Glutamatergic neuron (in vitro differentiated cells): Measurements from ENCODE around the gene FYCO1. TPM values are rescaled to one million over a fixed set of nuclear protein-coding genes. Genes with fewer than 3 reads are reported as not detected.

Experiments used
- DNase-seq: peaks from one replicate; pipeline ENCODE4 v3.0.0; 2022
- H3K27ac Mint-ChIP-seq: one replicate; pipeline ENCODE4 v1.8.0; 2020; ENCODE audit warnings: mild to moderate bottlenecking, mixed read lengths, inconsistent platforms; ENCODE audit not compliant: unreplicated experiment
- H3K27me3 Mint-ChIP-seq: one replicate; pipeline ENCODE4 v1.8.0; 2020; ENCODE audit warnings: mild to moderate bottlenecking, moderate library complexity, mixed read lengths, inconsistent platforms; ENCODE audit not compliant: unreplicated experiment
- H3K36me3 Mint-ChIP-seq: one replicate; pipeline ENCODE4 v1.8.0; 2020; ENCODE audit warnings: mild to moderate bottlenecking, mixed read lengths, inconsistent platforms; ENCODE audit not compliant: unreplicated experiment
- H3K4me1 Mint-ChIP-seq: one replicate; pipeline ENCODE4 v1.8.0; 2020; ENCODE audit warnings: mild to moderate bottlenecking, low read depth, mixed read lengths, inconsistent platforms; ENCODE audit not compliant: unreplicated experiment
- H3K4me3 Mint-ChIP-seq: one replicate; pipeline ENCODE4 v1.8.0; 2020; ENCODE audit warnings: mild to moderate bottlenecking, mixed read lengths, inconsistent platforms; ENCODE audit not compliant: unreplicated experiment
- H3K9me3 Mint-ChIP-seq: one replicate; pipeline ENCODE4 v1.8.0; 2020; ENCODE audit warnings: mild to moderate bottlenecking, moderate library complexity, mixed read lengths, inconsistent platforms; ENCODE audit not compliant: unreplicated experiment
- total RNA-seq: library from RNA; stranded (reverse); fragmentation: NEBNext Ultra II Directional; extraction: Animal tissue kit (Norgen Biotek cat#: 25700); gene quantifications from one replicate; pipeline ENCODE4 v1.2.1, GENCODE V29; 2021; ENCODE audit not compliant: unreplicated experiment
- TF ChIP-seq, protein P1 (sequence below): fragments of 200-600 bp; sonication (generic); IDR thresholded peaks from one replicate; pipeline ENCODE4 v1.5.0; 2021; ENCODE audit not compliant: partially characterized antibody, unreplicated experiment

FYCO1 gene
- total RNA-seq, 1 donor from 2014 or later, result 3.8 TPM

DNA sequence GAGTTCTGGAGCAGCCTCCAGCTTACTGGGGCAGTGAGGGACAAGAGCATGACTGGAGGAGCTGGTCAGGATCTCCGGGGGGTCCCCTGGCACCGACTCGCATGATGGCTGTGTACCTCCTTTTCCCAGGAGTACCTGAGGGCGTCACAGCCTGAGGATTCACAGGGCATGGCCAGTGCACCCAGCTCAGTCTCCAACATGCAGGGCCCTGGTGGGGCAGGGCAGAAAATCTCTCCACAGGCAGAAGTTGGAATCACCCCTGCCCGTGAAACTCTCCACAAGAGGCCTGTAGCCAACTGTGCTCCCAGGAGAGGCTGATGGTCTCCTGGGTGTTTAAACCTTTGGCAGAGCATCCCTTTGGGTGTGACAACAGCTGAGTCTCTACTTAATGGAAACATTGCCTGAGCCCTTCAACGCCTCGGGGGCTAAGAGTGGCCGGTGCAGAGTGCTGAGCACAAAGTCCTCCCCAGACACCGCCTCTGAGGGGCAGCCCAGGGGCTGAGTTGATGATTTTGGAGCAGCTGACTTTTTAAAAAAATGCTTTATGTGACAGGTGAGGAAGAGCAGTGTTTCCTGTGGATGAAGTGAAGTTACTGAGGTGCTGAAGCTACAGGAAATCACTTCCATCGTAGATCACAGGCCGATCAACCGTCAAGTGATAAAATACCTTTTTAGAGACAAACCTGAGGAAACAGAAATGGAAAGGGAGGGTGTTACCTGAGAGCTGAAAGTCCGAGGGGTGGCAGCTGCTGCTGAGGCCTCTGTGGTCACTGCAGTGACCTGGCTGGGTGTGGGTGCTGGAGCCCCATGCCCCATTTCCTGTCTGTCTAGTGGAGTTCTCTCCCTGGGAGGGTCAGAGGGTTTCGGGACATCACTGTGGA, 74.2 kb downstream of the FYCO1 start:
- no peak overlapping the region for H3K4me3 Mint-ChIP-seq
- H3K27me3 Mint-ChIP-seq, result peaks cover 3% of the 10 kb centered on the region
- H3K27ac Mint-ChIP-seq, result no peak overlapping the region
- peaks cover 5% of the 10 kb centered on the region for H3K9me3 Mint-ChIP-seq
- no peak for DNase-seq
- TF ChIP-seq, protein P1, sequence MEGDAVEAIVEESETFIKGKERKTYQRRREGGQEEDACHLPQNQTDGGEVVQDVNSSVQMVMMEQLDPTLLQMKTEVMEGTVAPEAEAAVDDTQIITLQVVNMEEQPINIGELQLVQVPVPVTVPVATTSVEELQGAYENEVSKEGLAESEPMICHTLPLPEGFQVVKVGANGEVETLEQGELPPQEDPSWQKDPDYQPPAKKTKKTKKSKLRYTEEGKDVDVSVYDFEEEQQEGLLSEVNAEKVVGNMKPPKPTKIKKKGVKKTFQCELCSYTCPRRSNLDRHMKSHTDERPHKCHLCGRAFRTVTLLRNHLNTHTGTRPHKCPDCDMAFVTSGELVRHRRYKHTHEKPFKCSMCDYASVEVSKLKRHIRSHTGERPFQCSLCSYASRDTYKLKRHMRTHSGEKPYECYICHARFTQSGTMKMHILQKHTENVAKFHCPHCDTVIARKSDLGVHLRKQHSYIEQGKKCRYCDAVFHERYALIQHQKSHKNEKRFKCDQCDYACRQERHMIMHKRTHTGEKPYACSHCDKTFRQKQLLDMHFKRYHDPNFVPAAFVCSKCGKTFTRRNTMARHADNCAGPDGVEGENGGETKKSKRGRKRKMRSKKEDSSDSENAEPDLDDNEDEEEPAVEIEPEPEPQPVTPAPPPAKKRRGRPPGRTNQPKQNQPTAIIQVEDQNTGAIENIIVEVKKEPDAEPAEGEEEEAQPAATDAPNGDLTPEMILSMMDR, result no peak
- H3K36me3 Mint-ChIP-seq, result no peaks in the 10 kb centered on the region
- H3K4me1 Mint-ChIP-seq, result no peaks in the 10 kb centered on the region

DNA sequence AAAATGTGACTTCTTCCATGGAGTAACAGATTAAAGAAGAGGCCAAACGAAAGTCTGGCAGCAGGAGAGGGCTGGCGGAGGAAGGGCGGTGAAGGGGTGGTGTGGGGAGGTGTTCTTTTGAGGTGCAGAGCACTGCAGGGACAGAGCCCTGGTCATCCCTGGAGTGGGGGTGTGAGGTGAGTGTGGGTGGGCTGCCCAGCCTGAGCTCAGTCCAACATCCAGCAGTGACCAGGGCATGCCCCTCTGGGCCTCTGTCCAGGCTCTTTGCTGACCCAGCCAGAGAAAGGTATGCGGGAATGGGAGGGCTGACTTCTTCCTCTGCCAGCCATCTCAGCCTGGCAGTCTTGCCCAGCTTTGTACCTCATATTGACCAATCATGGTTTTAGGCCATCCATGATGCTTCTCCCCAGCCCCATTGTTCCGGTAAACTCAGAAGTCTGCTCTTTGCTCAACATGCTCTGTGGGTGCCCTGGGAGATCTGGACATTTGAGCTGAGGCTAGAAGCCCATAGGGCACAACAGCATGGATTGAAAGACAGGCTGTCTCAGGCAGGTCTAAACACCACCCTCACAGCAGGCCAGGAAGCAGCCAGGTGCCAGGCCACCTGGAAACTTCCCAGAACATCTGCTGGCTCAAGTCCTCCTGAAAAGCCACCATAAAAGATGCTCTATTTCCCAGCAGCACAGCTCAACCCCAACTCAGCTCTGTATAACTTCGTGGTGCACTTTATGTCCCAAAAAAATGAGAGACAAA, 78.3 kb downstream of the FYCO1 start:
- Mint-ChIP-seq H3K27me3 (peaks cover 3% of the 10 kb centered on the region), H3K4me3 (no peak overlapping the region), H3K27ac (no peak overlapping the region), H3K9me3 (peaks cover 2% of the 10 kb centered on the region), H3K4me1 (no peaks in the 10 kb centered on the region), H3K36me3 (no peaks in the 10 kb centered on the region)
- TF ChIP-seq, protein P1, result no peak
- no peak for DNase-seq

DNA sequence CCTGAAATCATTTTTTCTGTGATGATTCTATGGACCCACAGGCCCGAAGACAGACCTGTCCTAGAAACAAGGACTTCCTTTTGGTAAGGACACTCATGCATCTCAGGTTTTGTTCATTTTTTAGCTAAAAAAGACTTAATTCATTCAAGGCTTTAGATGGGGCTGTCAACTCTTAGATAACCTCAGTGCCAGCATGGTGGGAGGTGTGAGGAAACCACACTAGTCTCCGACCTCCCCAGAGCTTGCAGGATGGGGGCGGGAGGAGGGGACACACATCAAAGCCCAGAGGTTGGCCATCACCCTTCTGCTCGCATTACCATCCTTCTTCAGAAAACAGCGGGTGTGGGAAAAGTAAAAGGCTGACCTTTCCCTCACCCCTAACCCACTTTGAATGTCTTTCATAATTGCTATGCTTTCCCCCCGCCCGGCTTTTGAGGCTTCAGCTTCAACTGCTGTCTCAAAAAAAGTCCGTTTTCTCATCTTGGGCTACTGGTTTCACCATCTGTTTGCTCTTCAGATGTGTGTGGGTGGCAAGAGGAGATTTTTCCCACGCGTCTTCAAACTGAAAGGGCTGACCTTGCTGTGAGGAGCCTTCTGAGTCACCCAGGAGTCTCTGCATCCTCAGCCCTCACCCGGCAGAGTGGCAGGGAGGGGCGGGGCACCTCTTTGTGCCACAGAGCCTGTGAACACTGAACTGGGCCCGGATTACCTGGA, 79.9 kb downstream of the FYCO1 start:
- TF ChIP-seq, protein P1, result no peak
- peaks cover 3% of the 10 kb centered on the region for H3K27me3 Mint-ChIP-seq
- H3K9me3 Mint-ChIP-seq, result peaks cover 2% of the 10 kb centered on the region
- H3K4me1 Mint-ChIP-seq, result no peaks in the 10 kb centered on the region
- DNase-seq, result no peak
- no peak overlapping the region for H3K4me3 Mint-ChIP-seq
- H3K27ac Mint-ChIP-seq, result no peak overlapping the region
- no peaks in the 10 kb centered on the region for H3K36me3 Mint-ChIP-seq

DNA sequence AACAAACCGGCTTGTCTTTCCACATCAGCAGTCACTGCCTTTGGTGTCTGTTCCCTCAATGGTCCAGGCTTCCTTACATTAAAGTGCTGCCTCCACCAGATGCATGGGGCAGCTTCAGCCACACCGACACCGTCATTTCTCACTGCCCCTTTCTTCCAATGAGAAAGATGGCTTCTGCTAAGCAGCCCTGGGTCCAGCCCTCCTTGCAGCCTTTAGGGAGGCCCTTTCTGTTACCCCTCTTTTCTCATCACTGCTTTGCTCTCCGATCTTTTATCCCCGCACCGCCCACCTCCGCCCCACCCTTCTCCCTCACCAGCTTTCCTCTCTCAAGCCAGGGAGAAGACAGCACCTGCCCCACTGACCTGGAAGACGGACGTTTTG, 80.6 kb downstream of the FYCO1 start:
- TF ChIP-seq, protein P1, result no peak
- H3K36me3 Mint-ChIP-seq, result no peaks in the 10 kb centered on the region
- H3K9me3 Mint-ChIP-seq, result peaks cover 3% of the 10 kb centered on the region
- no peak for DNase-seq
- H3K27ac Mint-ChIP-seq, result no peak overlapping the region
- no peak overlapping the region for H3K4me3 Mint-ChIP-seq
- H3K27me3 Mint-ChIP-seq, result peaks cover 3% of the 10 kb centered on the region
- H3K4me1 Mint-ChIP-seq, result no peaks in the 10 kb centered on the region
